ENCODE measurements around the gene STX2.

GRCh38 chr12:130881046-130881445, 42.0 kb upstream of the STX2 start:
- TF ChIP-seq CTCF (IDR thresholded peaks at IDR 0.05; ENCODE audit: insufficient read depth, low read length, poor library complexity, severe bottlenecking) (no peak), EZH2phosphoT487 (conservative IDR thresholded peaks at IDR 0.05; ENCODE audit: low read length) (no peak)

Data from SU-DHL-6 (cell line).